ENCODE data around the gene ACOT6. TPM values are rescaled to one million over a fixed set of nuclear protein-coding genes. Genes with fewer than 3 reads are reported as not detected.
A peak's percentile ranks its signal among the peaks of the same experiment; 100 is the strongest.

ACOT6 gene
- polyA plus RNA-seq, 1 of the 3 experiments (the other 2 are of a cell fraction): not detected

GRCh38 chr14:73662487-73662943 lies 50.2 kb downstream of the ACOT6 start (continued):
- TF ChIP-seq REST (IDR thresholded peaks at IDR 0.05; ENCODE audit: low read depth, low read length) (no peak), POLR2AphosphoS5 (IDR thresholded peaks at IDR 0.05; ENCODE audit: low read depth, low read length) (no peak; the same call in 1 of the 2 replicates), GABPA (IDR thresholded peaks at IDR 0.05; ENCODE audit: low read depth) (no peak), EZH2phosphoT487 (IDR thresholded peaks at IDR 0.05; ENCODE audit: borderline replicate concordance, low read depth) (no peak), SIN3A (IDR thresholded peaks at IDR 0.05; ENCODE audit: borderline replicate concordance, low read depth, low read length) (0 out of 2 replicates have a peak, but pooled peaks have one; percentile 30), YY1 (IDR thresholded peaks at IDR 0.05; ENCODE audit: low read depth) (no peak), MAX (IDR thresholded peaks at IDR 0.05; ENCODE audit: low read depth) (peak; percentile 63), MXI1 (IDR thresholded peaks at IDR 0.05; ENCODE audit: low read depth, low read length) (no peak), CHD2 (IDR thresholded peaks at IDR 0.05; ENCODE audit: low read length, partially characterized antibody) (no peak), FOXM1 (IDR thresholded peaks at IDR 0.05; ENCODE audit: low read depth) (no peak), RAD21 (IDR thresholded peaks at IDR 0.05; ENCODE audit: low read length) (no peak), NFIC (IDR thresholded peaks at IDR 0.05; ENCODE audit: borderline replicate concordance) (peak; percentile 70; the same call in 1 of the 2 replicates), FOSL2 (IDR thresholded peaks at IDR 0.05; ENCODE audit: borderline replicate concordance, low read depth) (peak; percentile 87), FOXJ3 (CRISPR knock-in tag; IDR thresholded peaks at IDR 0.05) (no peak), CTCF (IDR thresholded peaks at IDR 0.05) (peak; percentile 73), ZBTB33 (IDR thresholded peaks at IDR 0.05; ENCODE audit: borderline replicate concordance, low read depth) (no peak), MEF2A (IDR thresholded peaks at IDR 0.05; ENCODE audit: borderline replicate concordance, low read depth) (no peak), NRF1 (IDR thresholded peaks at IDR 0.05; ENCODE audit: low read depth, low read length) (no peak), RCOR1 (IDR thresholded peaks at IDR 0.05; ENCODE audit: low read length) (no peak), JUND (IDR thresholded peaks at IDR 0.05) (peak; percentile 86), IRF3 (IDR thresholded peaks at IDR 0.05; ENCODE audit: low read depth, low read length) (no peak)
- TF ChIP-seq, protein P1, sequence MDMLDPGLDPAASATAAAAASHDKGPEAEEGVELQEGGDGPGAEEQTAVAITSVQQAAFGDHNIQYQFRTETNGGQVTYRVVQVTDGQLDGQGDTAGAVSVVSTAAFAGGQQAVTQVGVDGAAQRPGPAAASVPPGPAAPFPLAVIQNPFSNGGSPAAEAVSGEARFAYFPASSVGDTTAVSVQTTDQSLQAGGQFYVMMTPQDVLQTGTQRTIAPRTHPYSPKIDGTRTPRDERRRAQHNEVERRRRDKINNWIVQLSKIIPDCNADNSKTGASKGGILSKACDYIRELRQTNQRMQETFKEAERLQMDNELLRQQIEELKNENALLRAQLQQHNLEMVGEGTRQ (IDR thresholded peaks at IDR 0.05; ENCODE audit: borderline replicate concordance, low read depth, low read length): no peak
